Retina (tissue), 1 donor: ENCODE data around the gene VSTM4.
A peak's percentile ranks its signal among the peaks of the same experiment; 100 is the strongest.

Experiments
- DNase-seq: peaks from one replicate; pipeline ENCODE4 v3.0.0-alpha.2; 2016

Gene VSTM4

DNA sequence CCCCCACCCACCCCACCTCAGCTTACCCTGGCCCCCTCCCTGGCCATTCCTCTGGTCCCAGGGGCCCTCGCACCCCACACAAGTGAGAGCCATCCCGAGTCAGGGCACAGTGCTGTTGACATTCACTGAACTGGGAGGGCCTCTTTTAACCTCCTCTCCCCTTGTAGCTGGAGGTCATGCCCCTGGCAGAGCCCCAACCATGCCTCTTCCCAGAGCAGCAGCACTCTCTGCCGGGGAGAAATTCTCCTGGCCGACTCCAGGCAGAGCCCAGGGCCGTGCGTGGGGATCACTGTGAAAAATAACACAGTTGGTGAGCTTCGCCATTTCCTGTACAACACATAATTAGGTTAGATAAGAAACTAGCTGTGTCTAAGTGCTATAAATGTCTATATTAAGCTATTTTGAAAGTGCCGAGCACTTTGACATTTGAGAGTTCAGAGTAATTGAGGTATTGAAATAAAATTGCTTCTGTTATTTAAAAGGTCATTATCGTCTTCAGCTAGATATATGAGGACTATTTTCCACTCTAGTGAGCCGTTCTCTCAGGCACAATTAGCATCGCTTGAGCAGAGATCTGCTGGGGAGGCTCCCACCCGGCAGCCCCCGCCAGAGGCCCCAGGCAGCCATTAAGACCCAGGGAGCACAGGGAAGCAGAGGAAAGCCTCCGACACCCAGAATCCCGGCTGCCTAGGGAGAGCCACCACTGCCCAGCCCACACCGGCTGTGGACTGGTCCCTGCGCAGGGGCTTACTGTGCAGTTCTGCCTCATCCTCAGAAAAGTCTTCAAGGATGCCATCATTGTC is 113.3 kb downstream of the VSTM4 start:
- DNase-seq, result peak; percentile 68

DNA sequence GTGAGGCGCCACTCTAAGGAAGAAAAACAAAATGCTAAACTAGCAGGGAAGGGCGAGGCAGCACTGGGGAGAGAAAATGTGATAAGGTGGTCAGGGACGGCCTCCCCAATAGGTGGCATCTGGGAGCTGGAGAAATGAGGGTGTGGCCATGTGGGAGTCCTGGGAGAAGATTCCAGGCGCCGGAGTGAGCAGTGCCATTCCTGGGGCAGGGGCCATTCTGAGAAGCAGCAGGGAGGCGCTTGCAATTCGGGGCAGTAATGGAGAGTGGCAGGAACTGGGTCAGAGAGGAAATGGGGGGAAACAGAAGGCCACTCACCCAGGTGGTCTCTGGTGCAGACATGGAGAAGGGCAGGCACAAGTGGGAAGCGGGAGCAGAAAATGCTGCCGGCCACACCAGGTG is 113.9 kb downstream of the VSTM4 start:
- peak; percentile 62 for DNase-seq

DNA sequence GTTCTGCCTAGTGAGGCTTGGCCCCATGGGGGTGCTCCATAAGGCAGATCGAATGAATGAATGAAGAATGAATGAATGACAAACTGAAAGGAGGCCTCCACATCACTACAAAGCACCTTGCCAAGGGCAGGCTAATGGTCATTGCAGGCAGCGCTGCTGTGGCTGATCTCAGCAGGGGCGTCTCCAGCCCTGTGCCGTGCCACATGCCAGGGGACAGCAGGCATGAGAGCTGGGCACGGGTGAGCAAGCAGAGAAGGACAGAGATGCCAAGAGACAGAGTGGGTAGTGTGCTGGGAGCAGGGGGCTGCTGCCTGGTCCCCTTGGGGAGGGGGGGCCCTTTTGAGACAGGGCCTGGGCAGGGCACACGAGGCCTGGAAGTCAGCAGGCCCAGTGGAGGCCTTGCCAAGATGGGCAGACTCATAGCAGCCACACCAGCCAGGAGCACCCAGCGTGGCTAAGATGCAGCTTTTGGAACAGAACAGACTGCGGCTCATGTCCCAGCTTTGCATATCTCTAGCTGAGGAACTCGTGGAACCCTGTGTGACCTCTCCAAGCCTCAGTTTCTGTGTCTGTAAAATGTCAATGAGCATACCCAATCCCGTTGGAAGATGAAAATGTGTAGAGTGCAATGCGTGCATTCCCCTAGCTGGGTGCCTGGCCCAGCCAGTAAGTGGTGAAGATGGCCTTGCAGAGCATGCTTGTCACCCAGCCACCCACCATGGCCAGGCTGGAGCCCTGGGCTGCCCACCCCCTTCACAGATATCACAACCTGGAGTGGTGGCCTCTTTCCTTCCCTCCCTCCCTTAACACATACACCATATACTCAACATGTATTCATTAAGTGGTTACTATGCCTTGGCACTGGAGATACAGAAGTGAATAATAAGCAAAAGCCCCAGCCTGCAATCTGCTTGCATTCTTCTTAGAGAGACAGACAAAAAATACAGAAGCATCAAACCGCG is 114.6 kb downstream of the VSTM4 start:
- no peak for DNase-seq

DNA sequence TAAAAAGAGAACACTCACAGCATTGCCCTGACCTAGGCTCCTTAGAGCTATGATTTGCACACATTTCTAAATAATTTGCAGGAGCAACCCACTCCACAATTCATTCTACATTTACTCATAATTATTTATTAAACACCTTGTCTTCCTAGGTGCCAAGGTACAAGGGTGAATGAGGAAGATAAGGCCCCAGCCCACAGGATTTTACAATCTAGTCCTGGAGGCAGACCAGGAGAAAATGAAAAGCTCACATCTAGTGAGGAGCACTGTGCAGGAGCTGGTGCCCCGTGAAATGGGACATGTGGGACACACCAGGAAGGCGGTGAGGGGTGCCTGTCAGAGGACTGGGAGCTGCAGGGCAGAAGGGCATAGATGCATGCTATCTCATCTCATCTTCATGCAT is 116.0 kb downstream of the VSTM4 start:
- DNase-seq, result no peak

DNA sequence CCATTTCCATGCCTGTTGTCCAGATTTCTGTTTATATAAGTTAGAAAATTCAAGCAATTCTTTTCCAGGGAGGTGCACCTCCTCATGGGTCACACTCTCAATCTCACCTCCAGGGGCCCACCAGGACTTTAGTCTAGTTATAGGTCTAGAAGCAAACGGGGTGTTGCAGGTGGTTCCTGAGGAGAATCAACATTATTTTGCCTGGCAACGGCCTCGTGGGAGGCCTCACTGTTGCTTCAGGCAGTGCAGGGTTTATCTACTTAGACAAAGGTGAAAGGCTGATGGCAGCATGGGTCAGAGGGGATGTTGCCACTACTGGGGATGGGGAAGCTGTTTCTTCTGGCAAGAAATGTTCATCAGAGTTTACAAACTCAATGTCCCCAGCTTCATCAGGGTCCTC is 119.0 kb downstream of the VSTM4 start:
- no peak for DNase-seq

DNA sequence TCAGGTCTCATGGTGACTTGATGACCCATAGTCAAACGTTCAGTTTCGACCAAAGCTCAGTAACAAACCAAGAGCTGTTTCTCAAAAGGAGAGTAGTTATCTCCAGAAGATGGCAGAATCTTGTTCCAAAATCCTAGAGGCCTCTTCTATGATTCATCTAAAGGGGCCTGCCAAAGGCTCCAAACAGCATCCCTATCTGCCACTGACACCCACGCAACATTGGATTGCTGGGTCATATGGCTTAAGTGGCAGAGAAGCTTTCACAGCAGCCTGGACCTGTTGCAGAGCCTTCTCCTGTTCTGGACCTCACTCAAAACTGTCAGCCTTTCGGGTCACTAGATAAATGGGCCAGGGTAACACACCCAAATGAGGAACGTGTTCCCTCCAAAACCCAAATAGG is 121.7 kb downstream of the VSTM4 start:
- no peak for DNase-seq

DNA sequence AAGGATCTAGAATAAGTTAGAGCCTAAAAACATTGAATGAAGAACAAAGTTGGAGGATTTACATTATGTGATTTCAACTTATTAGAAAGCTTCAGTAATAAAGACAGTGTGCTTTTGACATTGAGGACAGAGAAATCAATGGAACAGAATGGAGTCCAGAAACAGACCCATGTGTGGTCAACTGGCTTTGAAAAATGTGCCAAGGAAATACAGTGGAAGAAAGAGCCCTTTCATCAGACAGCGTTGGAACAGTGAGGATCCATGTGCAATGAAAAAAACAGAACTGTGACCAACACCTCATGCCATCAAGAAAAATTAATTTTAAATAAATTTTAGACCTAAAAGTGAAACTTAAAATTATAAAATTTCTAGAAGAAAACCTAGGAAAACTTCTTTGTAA is 125.1 kb downstream of the VSTM4 start:
- DNase-seq, result no peak

DNA sequence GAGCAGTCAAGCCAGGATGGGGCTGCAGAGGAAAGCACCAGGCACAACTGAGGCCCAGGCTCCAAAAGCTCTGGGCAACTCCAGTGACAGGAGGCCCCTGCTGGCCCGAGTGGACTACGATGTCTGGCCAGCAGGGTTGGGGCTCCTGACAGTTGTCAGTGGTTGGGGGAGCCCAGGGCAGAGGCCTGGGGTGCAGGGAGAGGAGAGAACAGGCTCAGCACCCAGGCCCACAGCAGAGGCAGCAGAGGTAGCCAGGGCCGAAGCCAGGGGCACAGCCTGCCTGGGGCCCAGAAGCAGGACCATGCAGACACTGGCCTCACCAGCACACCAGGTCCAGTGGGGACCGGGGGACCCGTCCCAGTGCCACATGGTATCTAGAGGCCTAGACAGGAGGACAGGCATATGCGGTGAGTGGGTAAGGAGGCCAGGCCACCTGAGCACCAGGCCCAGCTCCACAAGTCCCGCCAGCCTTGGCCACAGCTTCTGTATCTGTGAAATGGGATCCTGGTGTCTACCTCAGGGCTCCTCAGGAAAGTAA is 129.6 kb downstream of the VSTM4 start:
- DNase-seq, result no peak

DNA sequence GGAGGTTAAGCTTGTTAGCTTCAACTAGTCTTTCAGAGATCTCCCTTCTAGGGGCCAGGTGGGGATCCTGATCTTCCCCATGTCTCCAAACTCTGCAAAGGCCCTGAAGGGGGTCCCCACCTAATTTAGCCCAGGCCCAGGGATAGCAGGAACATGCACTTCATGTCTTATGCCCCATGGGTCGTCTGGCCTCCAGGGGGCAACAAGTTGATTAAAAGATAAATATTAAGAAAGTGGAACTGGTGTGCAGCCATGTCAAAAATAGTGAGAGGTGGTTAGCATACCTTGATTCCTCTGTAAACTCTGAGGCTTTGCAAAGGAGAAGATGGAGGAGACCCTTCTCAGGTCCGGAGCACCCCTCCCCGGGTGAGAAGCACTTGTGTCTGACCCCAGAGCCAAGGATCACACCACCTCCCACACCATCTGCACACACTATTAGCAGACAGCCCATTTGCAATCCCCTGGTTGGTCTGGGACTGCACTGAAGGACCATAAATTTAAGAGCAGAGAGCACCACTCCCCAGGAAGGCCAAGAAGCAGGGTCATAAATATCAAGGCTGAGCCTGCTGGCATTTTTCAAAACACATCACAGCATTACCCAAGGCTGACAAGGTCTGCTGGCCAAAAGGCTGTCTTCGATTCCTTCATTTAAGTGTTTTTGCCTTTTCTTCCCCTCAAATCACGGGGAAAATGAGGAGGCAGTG is 131.5 kb downstream of the VSTM4 start:
- DNase-seq, result no peak

DNA sequence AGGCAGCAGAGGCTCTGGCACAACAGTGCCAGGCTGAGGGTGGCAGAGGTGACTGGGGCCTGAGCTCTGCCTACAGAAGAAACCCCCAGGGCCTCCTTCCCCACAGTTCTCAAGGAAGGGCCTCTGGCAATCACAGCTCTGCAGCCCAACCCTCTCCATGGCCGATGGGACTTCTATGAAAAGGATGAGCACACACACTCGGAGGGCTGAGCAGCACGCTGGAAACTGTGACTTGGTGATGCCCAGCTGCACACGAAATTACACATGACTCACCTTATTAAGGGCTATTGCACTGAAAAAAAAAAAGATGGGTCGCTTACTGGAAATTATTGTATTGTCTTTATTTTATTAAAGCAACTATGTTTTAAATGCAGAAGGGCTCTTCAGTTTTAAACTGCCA is 132.7 kb downstream of the VSTM4 start:
- DNase-seq, result no peak

DNA sequence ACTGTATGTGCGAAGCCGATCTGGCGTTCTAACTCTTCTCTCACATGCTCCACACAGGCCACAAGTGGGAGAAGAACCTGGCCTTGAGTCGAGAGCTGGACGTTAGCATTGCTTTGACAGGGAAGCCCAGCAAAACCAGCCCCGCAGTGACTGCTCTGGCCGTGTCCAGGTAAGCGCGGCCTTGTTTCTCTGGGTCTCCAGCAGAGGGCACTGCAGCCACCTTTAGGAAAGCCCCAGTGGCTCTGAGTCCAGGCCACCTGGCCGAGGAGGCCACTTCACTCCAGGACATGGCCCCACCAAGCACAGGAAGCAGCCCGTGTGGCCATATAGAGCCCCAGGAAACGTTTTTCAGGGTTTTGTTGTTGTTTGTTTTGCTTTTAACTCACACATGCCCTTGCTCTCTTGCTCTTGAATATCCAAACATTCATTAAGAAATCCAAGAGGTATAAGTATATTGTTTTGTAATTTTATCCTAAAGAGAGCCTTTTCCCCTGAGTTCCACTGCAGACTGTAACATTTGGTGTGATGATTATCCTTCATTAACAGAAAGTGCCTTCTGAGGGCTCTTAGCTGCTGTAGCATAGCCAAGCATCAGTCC is 133.9 kb downstream of the VSTM4 start:
- peak; percentile 71 for DNase-seq

DNA sequence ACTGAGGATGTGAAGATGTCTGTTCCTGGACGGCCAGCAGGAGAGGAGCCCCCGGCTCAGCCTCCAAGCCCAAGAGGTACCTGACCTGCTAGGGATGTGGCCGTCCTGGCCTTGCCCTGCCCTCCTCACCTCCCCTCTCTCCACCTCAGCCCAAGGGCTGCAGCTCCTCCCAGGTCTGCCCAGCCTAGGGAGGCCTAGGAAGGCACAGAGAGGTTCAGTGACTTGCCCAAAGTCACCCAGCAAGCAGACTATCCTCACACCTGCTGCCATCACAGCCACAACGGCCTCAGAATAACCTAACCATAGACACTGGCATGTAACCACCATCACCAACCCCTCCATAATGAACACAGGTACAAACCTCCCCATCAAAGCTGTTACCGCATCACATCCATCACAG is 137.0 kb downstream of the VSTM4 start:
- no peak for DNase-seq

DNA sequence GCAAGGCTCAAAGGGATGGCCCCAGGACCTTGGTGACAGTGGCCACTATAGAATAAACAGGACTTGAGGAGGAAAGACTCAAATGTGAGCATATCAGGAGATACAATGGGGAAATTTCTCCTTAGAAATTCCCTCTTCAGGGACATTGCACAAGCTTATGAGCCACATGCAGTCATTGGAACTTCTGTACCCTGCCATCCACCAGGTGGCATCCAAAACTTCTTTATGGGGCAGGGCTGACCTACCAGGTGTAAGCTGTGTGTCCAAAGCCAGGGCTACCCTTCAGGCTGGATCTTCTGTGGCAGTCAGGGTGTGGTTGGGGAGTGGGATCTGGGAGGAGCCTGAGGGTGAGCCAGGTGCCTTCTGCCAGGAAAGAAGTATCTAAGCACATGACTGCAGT is 139.1 kb downstream of the VSTM4 start:
- DNase-seq, result no peak

DNA sequence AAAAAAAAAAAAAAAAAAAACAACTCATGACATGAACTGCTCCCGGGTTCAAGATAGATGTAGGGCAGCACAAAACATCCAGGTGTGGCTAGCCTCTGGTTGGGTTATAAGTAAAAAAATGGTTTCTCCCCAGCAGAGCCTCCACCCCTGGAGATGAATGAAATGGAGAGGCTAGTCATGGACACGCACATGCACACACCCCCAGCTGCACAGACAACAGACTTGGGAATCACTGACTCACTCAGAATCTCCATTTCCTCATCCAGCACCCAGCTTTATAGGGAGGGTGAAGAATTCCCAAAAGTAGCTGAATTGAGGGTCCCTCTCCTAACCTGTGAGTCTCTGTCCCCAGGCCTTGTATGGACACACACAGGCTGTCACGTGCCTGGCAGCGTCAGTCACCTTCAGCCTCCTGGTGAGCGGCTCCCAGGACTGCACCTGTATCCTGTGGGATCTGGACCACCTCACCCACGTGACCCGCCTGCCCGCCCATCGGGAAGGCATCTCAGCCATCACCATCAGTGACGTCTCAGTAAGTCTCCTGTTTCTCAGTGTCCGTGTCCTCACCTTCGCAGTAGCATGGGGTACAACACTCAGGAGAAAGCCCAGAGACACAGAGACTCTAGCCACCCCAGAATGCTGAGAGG is 140.7 kb downstream of the VSTM4 start:
- DNase-seq, result no peak

DNA sequence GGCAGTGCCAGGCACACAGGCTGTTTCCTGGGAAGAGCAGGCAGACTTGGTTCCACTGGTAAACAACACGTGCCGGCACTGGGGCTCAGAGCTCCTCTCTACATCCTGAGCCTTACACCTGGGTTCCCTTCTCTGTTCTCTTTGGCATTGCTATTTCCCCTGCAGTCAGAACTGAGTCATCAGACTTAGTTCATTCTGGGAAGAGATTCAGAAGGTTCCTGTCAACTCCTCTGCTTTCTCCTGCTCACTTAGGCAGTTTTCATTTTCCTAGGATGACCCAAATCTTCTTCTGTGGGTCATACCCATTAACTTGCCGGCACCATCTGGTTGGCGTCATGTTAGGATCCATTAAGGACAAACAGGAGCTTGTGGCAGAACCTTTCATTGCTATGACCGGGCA is 142.3 kb downstream of the VSTM4 start:
- no peak for DNase-seq

DNA sequence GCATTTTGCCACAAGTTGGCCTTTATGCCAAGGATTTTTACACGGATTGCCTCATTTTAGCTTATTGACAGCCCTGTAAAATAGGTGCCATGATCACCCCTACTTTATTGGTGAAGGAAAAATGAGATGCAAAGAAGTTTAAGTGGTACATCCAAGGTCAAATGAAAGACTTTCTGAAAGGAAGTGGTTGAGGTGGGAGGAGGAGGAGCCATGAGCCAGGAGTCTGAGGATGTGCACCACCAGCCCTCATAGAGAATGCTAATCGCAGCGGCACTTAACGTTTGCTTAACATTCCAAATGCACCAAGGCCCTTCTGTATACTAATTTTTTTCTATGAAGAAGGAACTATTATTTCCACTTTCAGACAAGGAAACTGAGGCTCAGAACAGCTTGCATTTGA is 144.7 kb downstream of the VSTM4 start:
- no peak for DNase-seq

DNA sequence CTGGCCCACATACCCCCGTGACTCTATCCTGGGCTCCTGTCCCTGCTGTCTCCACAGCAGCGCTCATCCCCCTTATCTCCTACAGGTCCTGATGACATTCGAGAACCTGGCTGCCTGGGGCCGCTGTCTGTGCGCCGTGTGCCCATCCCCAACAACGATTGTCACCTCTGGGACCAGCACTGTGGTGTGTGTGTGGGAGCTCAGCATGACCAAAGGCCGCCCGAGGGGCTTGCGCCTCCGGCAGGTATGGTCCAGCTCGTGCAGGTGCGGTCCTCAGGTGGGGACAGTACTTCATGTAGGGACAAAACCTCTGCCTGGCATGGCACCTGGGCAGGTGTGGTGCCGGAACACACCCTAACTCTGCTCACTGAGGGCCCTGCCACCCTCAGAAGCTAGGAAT is 145.3 kb downstream of the VSTM4 start:
- no peak for DNase-seq

DNA sequence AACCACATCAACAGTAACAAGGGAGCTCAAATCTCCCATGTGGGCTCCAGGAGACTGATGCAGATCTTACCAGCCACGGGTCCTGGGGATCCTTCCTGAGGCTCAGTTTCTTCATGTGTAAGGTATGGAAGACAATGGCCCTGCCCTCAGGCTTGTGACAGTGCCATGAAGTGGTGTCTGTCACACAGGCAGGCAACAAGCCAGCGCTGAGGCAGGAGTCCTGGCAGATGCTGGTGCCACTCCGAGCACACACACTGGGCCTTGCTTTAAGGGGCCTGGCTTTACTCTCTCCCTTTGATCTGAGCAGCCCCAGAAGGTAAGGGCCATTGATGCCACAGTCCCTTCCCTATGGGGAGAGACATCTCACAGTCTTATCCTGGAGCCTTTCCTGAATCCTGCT is 147.3 kb downstream of the VSTM4 start:
- no peak for DNase-seq

DNA sequence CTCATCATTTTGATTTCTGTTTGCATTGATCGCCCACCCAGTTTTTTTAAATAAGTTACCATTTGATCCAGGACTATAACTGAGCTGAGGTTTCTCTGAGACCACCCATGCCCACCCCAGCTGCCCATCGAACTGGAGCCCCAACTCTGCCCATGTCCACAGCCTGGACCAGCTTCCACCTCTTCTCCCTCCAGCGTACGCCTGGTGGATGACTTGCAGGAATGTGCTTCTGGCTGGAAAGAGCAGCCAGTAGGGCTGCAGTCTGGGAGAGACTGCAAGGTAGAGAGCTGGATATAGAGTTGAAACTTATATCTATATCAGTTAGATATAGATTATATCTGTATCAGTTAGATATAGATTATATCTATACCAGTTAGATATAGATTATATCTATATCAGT is 149.9 kb downstream of the VSTM4 start:
- DNase-seq, result no peak
